Uterus (tissue), 2 donors: ENCODE data around the gene KRT6A.

Source experiments
- CTCF ChIP-seq, 4 experiments: fragments of 200-600 bp in 2 of 4; fragments of 450-650 bp in 2 of 4; sonication (generic) in 2 of 4; IDR thresholded peaks; one replicate each; pipeline ENCODE4 v1.5.1; 2016 to 2019; ENCODE audit warnings: antibody characterized with exemption in 4 of 4, mild to moderate bottlenecking in 2 of 4, moderate library complexity in 1 of 4
- POLR2A ChIP-seq, 2 donors: fragments of 450-650 bp; IDR thresholded peaks; one replicate each; pipeline ENCODE4 v1.6.1; 2016; ENCODE audit warnings: antibody characterized with exemption in 2 of 2, mild to moderate bottlenecking in 1 of 2, moderate library complexity in 1 of 2

GRCh38 chr12:52541709-52542108 is 48.7 kb upstream of the KRT6A start:
- TF ChIP-seq CTCF (IDR thresholded peaks at IDR 0.05) (no peak), POLR2A (IDR thresholded peaks at IDR 0.05) (no peak)
